ENCODE data around the gene MAML2. TPM values are rescaled to one million over a fixed set of nuclear protein-coding genes. Genes with fewer than 3 reads are reported as not detected.

The MAML2 gene
- total and polyA plus RNA-seq, 2 experiments from 2014 or later = 2.0 to 7.1 TPM

DNA sequence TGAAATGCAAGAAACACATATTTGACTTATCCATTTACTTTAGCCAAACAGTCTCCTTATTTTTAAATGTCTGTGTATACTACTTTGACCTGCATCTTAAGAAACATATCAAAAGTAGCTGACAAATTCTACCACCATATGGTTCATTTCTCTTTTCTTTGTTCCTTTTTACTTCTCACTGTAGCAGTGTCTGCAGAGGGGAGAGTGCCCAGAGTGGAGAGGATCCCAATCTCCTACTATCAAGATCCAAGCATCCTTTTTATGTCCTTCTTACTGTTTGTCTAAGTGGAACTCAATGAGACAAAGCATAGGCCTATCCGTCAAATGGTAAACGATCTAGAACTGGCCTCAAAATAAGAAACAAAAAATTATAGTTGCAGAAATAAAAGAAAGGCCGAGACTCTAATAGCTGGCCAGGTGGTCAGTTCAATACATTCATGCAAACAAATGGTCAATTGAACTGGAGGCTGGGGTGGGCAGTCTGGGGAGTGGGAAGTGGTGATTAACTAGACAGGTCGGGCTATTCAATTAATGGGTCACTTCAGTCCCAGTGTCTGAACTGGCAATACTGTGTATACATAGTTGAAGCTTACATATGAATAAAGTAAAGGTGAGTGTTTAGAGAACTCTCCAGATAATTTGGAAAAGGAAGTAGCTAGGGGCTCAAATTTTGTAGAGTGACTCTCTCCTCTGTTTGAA lies 149.1 kb downstream of the MAML2 start:
- H3K4me1 Mint-ChIP-seq = peaks cover 56% of the 10 kb centered on the region
- H3K9me3 Mint-ChIP-seq = no peaks in the 10 kb centered on the region; the same call in 2 of the 3 replicates
- ATAC-seq = no peak
- Histone ChIP-seq H3K4me2 (no peak overlapping the region; the same call in 1 of the 2 replicates), H3K79me2 (replicated peaks; ENCODE audit: insufficient read depth) (no peaks in the 10 kb centered on the region), H3F3A (replicated peaks; ENCODE audit: low read depth) (no peaks in the 10 kb centered on the region), H3K9me2 (ENCODE audit: insufficient read depth) (peaks cover 12% of the 10 kb centered on the region), H3K4me3 (no peak overlapping the region), H3K36me3 (ENCODE audit: insufficient read depth) (no peaks in the 10 kb centered on the region), H3K27me3 (ENCODE audit: insufficient read depth) (no peaks in the 10 kb centered on the region), H4K20me1 (replicated peaks; ENCODE audit: insufficient read depth) (no peaks in the 10 kb centered on the region), H2AFZ (no peak overlapping the region), H3K27ac (ENCODE audit: low read depth) (peak overlapping the region; percentile 74; the same call in 1 of the 2 replicates), H3K4me1 (ENCODE audit: insufficient read depth) (peaks cover 58% of the 10 kb centered on the region)
- no peak for TF ChIP-seq EZH2 (IDR thresholded peaks at IDR 0.05; ENCODE audit: low read depth, unreplicated experiment)
- TF ChIP-seq NANOG (IDR thresholded peaks at IDR 0.05; ENCODE audit: borderline replicate concordance) = no peak
- TF ChIP-seq POLR2AphosphoS5 (IDR thresholded peaks at IDR 0.05; ENCODE audit: low read depth) = no peak
- no peak for TF ChIP-seq JUNB (IDR thresholded peaks at IDR 0.05; ENCODE audit: unreplicated experiment)
- TF ChIP-seq, protein P1, sequence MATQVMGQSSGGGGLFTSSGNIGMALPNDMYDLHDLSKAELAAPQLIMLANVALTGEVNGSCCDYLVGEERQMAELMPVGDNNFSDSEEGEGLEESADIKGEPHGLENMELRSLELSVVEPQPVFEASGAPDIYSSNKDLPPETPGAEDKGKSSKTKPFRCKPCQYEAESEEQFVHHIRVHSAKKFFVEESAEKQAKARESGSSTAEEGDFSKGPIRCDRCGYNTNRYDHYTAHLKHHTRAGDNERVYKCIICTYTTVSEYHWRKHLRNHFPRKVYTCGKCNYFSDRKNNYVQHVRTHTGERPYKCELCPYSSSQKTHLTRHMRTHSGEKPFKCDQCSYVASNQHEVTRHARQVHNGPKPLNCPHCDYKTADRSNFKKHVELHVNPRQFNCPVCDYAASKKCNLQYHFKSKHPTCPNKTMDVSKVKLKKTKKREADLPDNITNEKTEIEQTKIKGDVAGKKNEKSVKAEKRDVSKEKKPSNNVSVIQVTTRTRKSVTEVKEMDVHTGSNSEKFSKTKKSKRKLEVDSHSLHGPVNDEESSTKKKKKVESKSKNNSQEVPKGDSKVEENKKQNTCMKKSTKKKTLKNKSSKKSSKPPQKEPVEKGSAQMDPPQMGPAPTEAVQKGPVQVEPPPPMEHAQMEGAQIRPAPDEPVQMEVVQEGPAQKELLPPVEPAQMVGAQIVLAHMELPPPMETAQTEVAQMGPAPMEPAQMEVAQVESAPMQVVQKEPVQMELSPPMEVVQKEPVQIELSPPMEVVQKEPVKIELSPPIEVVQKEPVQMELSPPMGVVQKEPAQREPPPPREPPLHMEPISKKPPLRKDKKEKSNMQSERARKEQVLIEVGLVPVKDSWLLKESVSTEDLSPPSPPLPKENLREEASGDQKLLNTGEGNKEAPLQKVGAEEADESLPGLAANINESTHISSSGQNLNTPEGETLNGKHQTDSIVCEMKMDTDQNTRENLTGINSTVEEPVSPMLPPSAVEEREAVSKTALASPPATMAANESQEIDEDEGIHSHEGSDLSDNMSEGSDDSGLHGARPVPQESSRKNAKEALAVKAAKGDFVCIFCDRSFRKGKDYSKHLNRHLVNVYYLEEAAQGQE (IDR thresholded peaks at IDR 0.05; ENCODE audit: unreplicated experiment) = no peak
- TF ChIP-seq, protein P2, sequence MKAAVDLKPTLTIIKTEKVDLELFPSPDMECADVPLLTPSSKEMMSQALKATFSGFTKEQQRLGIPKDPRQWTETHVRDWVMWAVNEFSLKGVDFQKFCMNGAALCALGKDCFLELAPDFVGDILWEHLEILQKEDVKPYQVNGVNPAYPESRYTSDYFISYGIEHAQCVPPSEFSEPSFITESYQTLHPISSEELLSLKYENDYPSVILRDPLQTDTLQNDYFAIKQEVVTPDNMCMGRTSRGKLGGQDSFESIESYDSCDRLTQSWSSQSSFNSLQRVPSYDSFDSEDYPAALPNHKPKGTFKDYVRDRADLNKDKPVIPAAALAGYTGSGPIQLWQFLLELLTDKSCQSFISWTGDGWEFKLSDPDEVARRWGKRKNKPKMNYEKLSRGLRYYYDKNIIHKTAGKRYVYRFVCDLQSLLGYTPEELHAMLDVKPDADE (IDR thresholded peaks at IDR 0.05) = no peak
- DNase-seq (ENCODE audit: low spot score) = no peak
- H3K36me3 Mint-ChIP-seq (ENCODE audit: low read depth) = no peaks in the 10 kb centered on the region; the same call in 2 of the 3 replicates
- peaks cover 7% of the 10 kb centered on the region for H3K27me3 Mint-ChIP-seq (ENCODE audit: insufficient read depth, low read depth, poor library complexity)
- peak overlapping the region; percentile 90 for H3K27ac Mint-ChIP-seq
- H3K4me3 Mint-ChIP-seq = no peak overlapping the region

DNA sequence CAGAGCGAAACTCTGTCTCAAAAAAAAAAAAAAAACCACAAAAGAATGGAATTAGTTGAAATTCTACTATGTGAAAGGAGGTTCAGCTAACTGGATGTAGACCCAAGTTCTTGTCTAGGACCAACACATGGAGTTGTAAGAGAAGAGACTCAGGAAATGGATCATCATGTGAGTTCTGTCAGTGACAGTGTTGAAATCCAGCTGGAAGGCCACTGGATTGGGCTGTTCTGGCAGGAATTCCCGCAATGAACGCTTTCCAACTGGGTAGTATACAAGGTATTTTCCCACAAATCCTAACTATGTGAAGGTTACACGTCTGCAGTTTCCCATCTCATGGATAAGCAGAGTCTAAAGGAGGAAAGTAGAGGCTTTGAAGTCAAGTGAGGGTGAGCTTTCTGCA lies 151.2 kb downstream of the MAML2 start:
- H3K9me2 ChIP-seq (ENCODE audit: insufficient read depth) = no peaks in the 10 kb centered on the region
- no peaks in the 10 kb centered on the region for H3K36me3 ChIP-seq (ENCODE audit: insufficient read depth)
- no peak for DNase-seq (ENCODE audit: low spot score)
- no peak overlapping the region for H3K4me3 Mint-ChIP-seq
- no peaks in the 10 kb centered on the region for H3K9me3 Mint-ChIP-seq
- H3K4me1 ChIP-seq (ENCODE audit: insufficient read depth) = peaks cover 56% of the 10 kb centered on the region
- no peaks in the 10 kb centered on the region for H3F3A ChIP-seq (replicated peaks; ENCODE audit: low read depth)
- H3K27ac ChIP-seq (ENCODE audit: low read depth) = no peak overlapping the region
- no peaks in the 10 kb centered on the region for H3K79me2 ChIP-seq (replicated peaks; ENCODE audit: insufficient read depth)
- H3K27me3 Mint-ChIP-seq (ENCODE audit: insufficient read depth, low read depth, poor library complexity) = peaks cover 2% of the 10 kb centered on the region
- H3K27ac Mint-ChIP-seq = no peak overlapping the region
- ATAC-seq = no peak
- peaks cover 48% of the 10 kb centered on the region for H3K4me1 Mint-ChIP-seq
- H3K36me3 Mint-ChIP-seq (ENCODE audit: low read depth) = no peaks in the 10 kb centered on the region
- H3K4me3 ChIP-seq = no peak overlapping the region
- H4K20me1 ChIP-seq (replicated peaks; ENCODE audit: insufficient read depth) = no peaks in the 10 kb centered on the region
- H3K4me2 ChIP-seq = no peak overlapping the region
- no peaks in the 10 kb centered on the region for H3K27me3 ChIP-seq (ENCODE audit: insufficient read depth)
- H2AFZ ChIP-seq = no peak overlapping the region
- TF ChIP-seq STAT1 (IDR thresholded peaks at IDR 0.05; ENCODE audit: unreplicated experiment) (no peak), POLR2AphosphoS5 (IDR thresholded peaks at IDR 0.05; ENCODE audit: low read depth) (no peak), EZH2 (IDR thresholded peaks at IDR 0.05; ENCODE audit: low read depth, unreplicated experiment) (no peak), JUNB (IDR thresholded peaks at IDR 0.05; ENCODE audit: unreplicated experiment) (no peak), EZH2phosphoT487 (IDR thresholded peaks at IDR 0.05; ENCODE audit: unreplicated experiment) (no peak), CREB1 (CRISPR knock-in tag; IDR thresholded peaks at IDR 0.05; ENCODE audit: low read depth) (no peak), ZNF114 (CRISPR knock-in tag; IDR thresholded peaks at IDR 0.05) (no peak)
- TF ChIP-seq, protein P3, sequence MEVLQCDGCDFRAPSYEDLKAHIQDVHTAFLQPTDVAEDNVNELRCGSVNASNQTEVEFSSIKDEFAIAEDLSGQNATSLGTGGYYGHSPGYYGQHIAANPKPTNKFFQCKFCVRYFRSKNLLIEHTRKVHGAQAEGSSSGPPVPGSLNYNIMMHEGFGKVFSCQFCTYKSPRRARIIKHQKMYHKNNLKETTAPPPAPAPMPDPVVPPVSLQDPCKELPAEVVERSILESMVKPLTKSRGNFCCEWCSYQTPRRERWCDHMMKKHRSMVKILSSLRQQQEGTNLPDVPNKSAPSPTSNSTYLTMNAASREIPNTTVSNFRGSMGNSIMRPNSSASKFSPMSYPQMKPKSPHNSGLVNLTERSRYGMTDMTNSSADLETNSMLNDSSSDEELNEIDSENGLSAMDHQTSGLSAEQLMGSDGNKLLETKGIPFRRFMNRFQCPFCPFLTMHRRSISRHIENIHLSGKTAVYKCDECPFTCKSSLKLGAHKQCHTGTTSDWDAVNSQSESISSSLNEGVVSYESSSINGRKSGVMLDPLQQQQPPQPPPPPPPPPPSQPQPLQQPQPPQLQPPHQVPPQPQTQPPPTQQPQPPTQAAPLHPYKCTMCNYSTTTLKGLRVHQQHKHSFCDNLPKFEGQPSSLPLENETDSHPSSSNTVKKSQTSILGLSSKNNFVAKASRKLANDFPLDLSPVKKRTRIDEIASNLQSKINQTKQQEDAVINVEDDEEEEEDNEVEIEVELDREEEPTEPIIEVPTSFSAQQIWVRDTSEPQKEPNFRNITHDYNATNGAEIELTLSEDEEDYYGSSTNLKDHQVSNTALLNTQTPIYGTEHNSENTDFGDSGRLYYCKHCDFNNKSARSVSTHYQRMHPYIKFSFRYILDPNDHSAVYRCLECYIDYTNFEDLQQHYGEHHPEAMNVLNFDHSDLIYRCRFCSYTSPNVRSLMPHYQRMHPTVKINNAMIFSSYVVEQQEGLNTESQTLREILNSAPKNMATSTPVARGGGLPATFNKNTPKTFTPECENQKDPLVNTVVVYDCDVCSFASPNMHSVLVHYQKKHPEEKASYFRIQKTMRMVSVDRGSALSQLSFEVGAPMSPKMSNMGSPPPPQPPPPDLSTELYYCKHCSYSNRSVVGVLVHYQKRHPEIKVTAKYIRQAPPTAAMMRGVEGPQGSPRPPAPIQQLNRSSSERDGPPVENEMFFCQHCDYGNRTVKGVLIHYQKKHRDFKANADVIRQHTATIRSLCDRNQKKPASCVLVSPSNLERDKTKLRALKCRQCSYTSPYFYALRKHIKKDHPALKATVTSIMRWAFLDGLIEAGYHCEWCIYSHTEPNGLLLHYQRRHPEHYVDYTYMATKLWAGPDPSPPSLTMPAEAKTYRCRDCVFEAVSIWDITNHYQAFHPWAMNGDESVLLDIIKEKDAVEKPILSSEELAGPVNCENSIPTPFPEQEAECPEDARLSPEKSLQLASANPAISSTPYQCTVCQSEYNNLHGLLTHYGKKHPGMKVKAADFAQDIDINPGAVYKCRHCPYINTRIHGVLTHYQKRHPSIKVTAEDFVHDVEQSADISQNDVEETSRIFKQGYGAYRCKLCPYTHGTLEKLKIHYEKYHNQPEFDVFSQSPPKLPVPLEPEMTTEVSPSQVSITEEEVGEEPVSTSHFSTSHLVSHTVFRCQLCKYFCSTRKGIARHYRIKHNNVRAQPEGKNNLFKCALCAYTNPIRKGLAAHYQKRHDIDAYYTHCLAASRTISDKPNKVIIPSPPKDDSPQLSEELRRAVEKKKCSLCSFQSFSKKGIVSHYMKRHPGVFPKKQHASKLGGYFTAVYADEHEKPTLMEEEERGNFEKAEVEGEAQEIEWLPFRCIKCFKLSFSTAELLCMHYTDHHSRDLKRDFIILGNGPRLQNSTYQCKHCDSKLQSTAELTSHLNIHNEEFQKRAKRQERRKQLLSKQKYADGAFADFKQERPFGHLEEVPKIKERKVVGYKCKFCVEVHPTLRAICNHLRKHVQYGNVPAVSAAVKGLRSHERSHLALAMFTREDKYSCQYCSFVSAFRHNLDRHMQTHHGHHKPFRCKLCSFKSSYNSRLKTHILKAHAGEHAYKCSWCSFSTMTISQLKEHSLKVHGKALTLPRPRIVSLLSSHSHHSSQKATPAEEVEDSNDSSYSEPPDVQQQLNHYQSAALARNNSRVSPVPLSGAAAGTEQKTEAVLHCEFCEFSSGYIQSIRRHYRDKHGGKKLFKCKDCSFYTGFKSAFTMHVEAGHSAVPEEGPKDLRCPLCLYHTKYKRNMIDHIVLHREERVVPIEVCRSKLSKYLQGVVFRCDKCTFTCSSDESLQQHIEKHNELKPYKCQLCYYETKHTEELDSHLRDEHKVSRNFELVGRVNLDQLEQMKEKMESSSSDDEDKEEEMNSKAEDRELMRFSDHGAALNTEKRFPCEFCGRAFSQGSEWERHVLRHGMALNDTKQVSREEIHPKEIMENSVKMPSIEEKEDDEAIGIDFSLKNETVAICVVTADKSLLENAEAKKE (CRISPR knock-in tag; IDR thresholded peaks at IDR 0.05) = no peak

Measured in GM23338 (cell line).